ENCODE measurements around the gene KCNQ1. TPM values are rescaled to one million over a fixed set of nuclear protein-coding genes. Genes with fewer than 3 reads are reported as not detected.
A peak's percentile ranks its signal among the peaks of the same experiment; 100 is the strongest.

KCNQ1 gene
- total RNA-seq, 1 experiment from 2014 or later, result 1.0 TPM

- Mint-ChIP-seq H3K27me3 (ENCODE audit: insufficient read depth, unreplicated experiment) (peaks cover 18% of the 10 kb centered on the region), H3K27ac (ENCODE audit: unreplicated experiment) (no peak overlapping the region), H3K4me3 (ENCODE audit: unreplicated experiment) (no peak overlapping the region), H3K9me3 (ENCODE audit: unreplicated experiment) (no peaks in the 10 kb centered on the region), H3K36me3 (ENCODE audit: insufficient read depth, unreplicated experiment) (no peaks in the 10 kb centered on the region), H3K4me1 (ENCODE audit: low read depth, unreplicated experiment) (no peaks in the 10 kb centered on the region)
- intact Hi-C loops (cut with micrococcal nuclease; ENCODE audit: unreplicated experiment), result loop anchor here (2.0 kb wide), 1 partner anchor 80 kb away; no protein-coding TSS in a partner anchor
- BruUV-seq (replicated peaks), result no TSS peak
- Histone ChIP-seq H3K9me3 (no peaks in the 10 kb centered on the region), H3K4me1 (no peaks in the 10 kb centered on the region), H3K4me3 (ENCODE audit: low read depth, low read length) (no peak overlapping the region), H3K27me3 (replicated peaks; ENCODE audit: control insufficient read depth, insufficient read depth, low read length) (no peaks in the 10 kb centered on the region; the same call in 1 of the 2 replicates), H3K36me3 (ENCODE audit: control insufficient read depth, insufficient read depth, low read length) (no peaks in the 10 kb centered on the region)
- DNase-seq, result peak; percentile 32 to 35
- CTCF ChIA-PET, result no interaction called here
- POLR2A ChIA-PET, result no interaction called here
- TF ChIP-seq, protein P1, sequence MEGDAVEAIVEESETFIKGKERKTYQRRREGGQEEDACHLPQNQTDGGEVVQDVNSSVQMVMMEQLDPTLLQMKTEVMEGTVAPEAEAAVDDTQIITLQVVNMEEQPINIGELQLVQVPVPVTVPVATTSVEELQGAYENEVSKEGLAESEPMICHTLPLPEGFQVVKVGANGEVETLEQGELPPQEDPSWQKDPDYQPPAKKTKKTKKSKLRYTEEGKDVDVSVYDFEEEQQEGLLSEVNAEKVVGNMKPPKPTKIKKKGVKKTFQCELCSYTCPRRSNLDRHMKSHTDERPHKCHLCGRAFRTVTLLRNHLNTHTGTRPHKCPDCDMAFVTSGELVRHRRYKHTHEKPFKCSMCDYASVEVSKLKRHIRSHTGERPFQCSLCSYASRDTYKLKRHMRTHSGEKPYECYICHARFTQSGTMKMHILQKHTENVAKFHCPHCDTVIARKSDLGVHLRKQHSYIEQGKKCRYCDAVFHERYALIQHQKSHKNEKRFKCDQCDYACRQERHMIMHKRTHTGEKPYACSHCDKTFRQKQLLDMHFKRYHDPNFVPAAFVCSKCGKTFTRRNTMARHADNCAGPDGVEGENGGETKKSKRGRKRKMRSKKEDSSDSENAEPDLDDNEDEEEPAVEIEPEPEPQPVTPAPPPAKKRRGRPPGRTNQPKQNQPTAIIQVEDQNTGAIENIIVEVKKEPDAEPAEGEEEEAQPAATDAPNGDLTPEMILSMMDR (IDR thresholded peaks at IDR 0.05; ENCODE audit: insufficient read depth in 1 of 2, low read depth in 1 of 2, low read length in 1 of 2, severe bottlenecking in 1 of 2, unreplicated experiment in 1 of 2), result no peak
Measured at GRCh38 chr11:2612884-2613571, 168.2 kb downstream of the KCNQ1 start.

- Histone ChIP-seq H3K9me3 (peaks cover 4% of the 10 kb centered on the region), H3K36me3 (ENCODE audit: control insufficient read depth, insufficient read depth, low read length) (no peaks in the 10 kb centered on the region), H3K4me3 (ENCODE audit: low read depth, low read length) (no peak overlapping the region), H3K27me3 (replicated peaks; ENCODE audit: control insufficient read depth, insufficient read depth, low read length) (no peaks in the 10 kb centered on the region; the same call in 1 of the 2 replicates), H3K4me1 (no peaks in the 10 kb centered on the region)
- Mint-ChIP-seq H3K27ac (ENCODE audit: unreplicated experiment) (no peak overlapping the region), H3K36me3 (ENCODE audit: insufficient read depth, unreplicated experiment) (no peaks in the 10 kb centered on the region), H3K27me3 (ENCODE audit: insufficient read depth, unreplicated experiment) (peaks cover 12% of the 10 kb centered on the region), H3K4me3 (ENCODE audit: unreplicated experiment) (no peak overlapping the region), H3K4me1 (ENCODE audit: low read depth, unreplicated experiment) (no peaks in the 10 kb centered on the region), H3K9me3 (ENCODE audit: unreplicated experiment) (no peaks in the 10 kb centered on the region)
- intact Hi-C loops (cut with micrococcal nuclease; ENCODE audit: unreplicated experiment), result no loop called here
- no TSS peak for BruUV-seq (replicated peaks)
- TF ChIP-seq, protein P1 (IDR thresholded peaks at IDR 0.05; ENCODE audit: insufficient read depth in 1 of 2, low read depth in 1 of 2, low read length in 1 of 2, severe bottlenecking in 1 of 2, unreplicated experiment in 1 of 2), result no peak
- POLR2A ChIA-PET, result no interaction called here
- no peak for DNase-seq
- CTCF ChIA-PET, result no interaction called here
Measured at GRCh38 chr11:2621894-2622293, 177.1 kb downstream of the KCNQ1 start.

GRCh38 chr11:2625183-2625582 is 180.4 kb downstream of the KCNQ1 start:
- Mint-ChIP-seq H3K4me1 (ENCODE audit: low read depth, unreplicated experiment) (no peaks in the 10 kb centered on the region), H3K36me3 (ENCODE audit: insufficient read depth, unreplicated experiment) (no peaks in the 10 kb centered on the region), H3K9me3 (ENCODE audit: unreplicated experiment) (peaks cover 15% of the 10 kb centered on the region), H3K4me3 (ENCODE audit: unreplicated experiment) (no peak overlapping the region), H3K27ac (ENCODE audit: unreplicated experiment) (no peak overlapping the region), H3K27me3 (ENCODE audit: insufficient read depth, unreplicated experiment) (peaks cover 10% of the 10 kb centered on the region)
- peaks cover 21% of the 10 kb centered on the region for H3K9me3 ChIP-seq
- TF ChIP-seq, protein P1 (IDR thresholded peaks at IDR 0.05; ENCODE audit: insufficient read depth in 1 of 2, low read depth in 1 of 2, low read length in 1 of 2, severe bottlenecking in 1 of 2, unreplicated experiment in 1 of 2), result no peak
- H3K36me3 ChIP-seq (ENCODE audit: control insufficient read depth, insufficient read depth, low read length), result no peaks in the 10 kb centered on the region
- H3K27me3 ChIP-seq (replicated peaks; ENCODE audit: control insufficient read depth, insufficient read depth, low read length), result no peaks in the 10 kb centered on the region; the same call in 1 of the 2 replicates
- H3K4me1 ChIP-seq, result no peaks in the 10 kb centered on the region
- ChIA-PET CTCF (no interaction called here), POLR2A (no interaction called here)
- intact Hi-C loops (cut with micrococcal nuclease; ENCODE audit: unreplicated experiment), result no loop called here
- no peak for DNase-seq
- no TSS peak for BruUV-seq (replicated peaks)
- H3K4me3 ChIP-seq (ENCODE audit: low read depth, low read length), result no peak overlapping the region

Data from Caco-2 (cell line).